Measurements from ENCODE around the gene RPAP2.
"Not testable (repeated sequence)": the region's sequence is repeated elsewhere in the genome, so short reads cannot be mapped to it uniquely, and the experiment has no call there.

The RPAP2 gene

GRCh38 chr1:92298573-92299476 is at the start of gene RPAP2, which contains the start of gene GLMN:
TSS of gene RPAP2 (plus strand) at chr1:92299059. CDS start at chr1:92299074, 15 bp downstream.
TSS of gene GLMN (minus strand) at chr1:92298987. CDS start at chr1:92297999, 988 bp downstream.
- peak; percentile 96 for DNase-seq (ENCODE audit: low spot score)

- DNase-seq (ENCODE audit: low spot score), result not testable (repeated sequence)
Observed at GRCh38 chr1:92254714-92255113, 44.1 kb upstream of the RPAP2 start.

GRCh38 chr1:92259350-92259749 is 39.5 kb upstream of the RPAP2 start:
- no peak for DNase-seq (ENCODE audit: low spot score)

GRCh38 chr1:92262516-92262915 is 36.3 kb upstream of the RPAP2 start:
- DNase-seq (ENCODE audit: low spot score), result no peak

GRCh38 chr1:92273039-92273438 is 25.8 kb upstream of the RPAP2 start:
- no peak for DNase-seq (ENCODE audit: low spot score)

GRCh38 chr1:92274939-92275338 is 23.9 kb upstream of the RPAP2 start:
- DNase-seq (ENCODE audit: low spot score), result no peak

GRCh38 chr1:92276082-92276481 is 22.8 kb upstream of the RPAP2 start:
- DNase-seq (ENCODE audit: low spot score), result no peak

GRCh38 chr1:92277105-92277723 is 21.6 kb upstream of the RPAP2 start:
- peak; percentile 14 for DNase-seq (ENCODE audit: low spot score)

GRCh38 chr1:92279781-92280180 is 19.1 kb upstream of the RPAP2 start:
- not testable (repeated sequence) for DNase-seq (ENCODE audit: low spot score)

GRCh38 chr1:92281411-92281810 is 17.4 kb upstream of the RPAP2 start:
- not testable (repeated sequence) for DNase-seq (ENCODE audit: low spot score)

GRCh38 chr1:92291372-92291999 is 7.4 kb upstream of the RPAP2 start:
- peak; percentile 63 for DNase-seq (ENCODE audit: low spot score)

GRCh38 chr1:92298213-92298572 is 666 bp upstream of the RPAP2 start:
- peak; percentile 4 for DNase-seq (ENCODE audit: low spot score)

GRCh38 chr1:92299477-92300150 is 755 bp downstream of the RPAP2 start:
- no peak for DNase-seq (ENCODE audit: low spot score)

- no peak for DNase-seq (ENCODE audit: low spot score)
Observed at GRCh38 chr1:92301021-92301420, 2.2 kb downstream of the RPAP2 start.

- no peak for DNase-seq (ENCODE audit: low spot score)
Observed at GRCh38 chr1:92306020-92306419, 7.2 kb downstream of the RPAP2 start.

GRCh38 chr1:92307980-92308379 is 9.1 kb downstream of the RPAP2 start:
- no peak for DNase-seq (ENCODE audit: low spot score)

- DNase-seq (ENCODE audit: low spot score), result peak; percentile 26
Observed at GRCh38 chr1:92310185-92310597, 11.3 kb downstream of the RPAP2 start.

GRCh38 chr1:92314024-92314423 is 15.2 kb downstream of the RPAP2 start:
- DNase-seq (ENCODE audit: low spot score), result no peak

- no peak for DNase-seq (ENCODE audit: low spot score)
Observed at GRCh38 chr1:92315766-92316599, 17.1 kb downstream of the RPAP2 start.

GRCh38 chr1:92317836-92318493 is 19.1 kb downstream of the RPAP2 start:
- no peak for DNase-seq (ENCODE audit: low spot score)
